Stimulated activated CD8-positive, alpha-beta memory T cell treated with anti-CD3 and anti-CD28 coated beads, Interleukin-7, amount 100 ng/mL, for 24 hours (primary cell): ENCODE data around the gene RIPOR2.

ENCODE experiments used
- DNase-seq: peaks from one replicate; pipeline ENCODE4 v3.0.0-alpha.2; 2020; ENCODE audit warnings: low read depth

RIPOR2 gene

GRCh38 chr6:24935366-24936152 is at the start of gene RIPOR2:
Gene RIPOR2 (minus strand): TSS chr6:24935960. CDS start chr6:24935898, 62 bp downstream.
- DNase-seq: no peak

- DNase-seq: no peak
Observed at GRCh38 chr6:24985323-24985722, 49.6 kb upstream of the RIPOR2 start.

- DNase-seq: no peak
Observed at GRCh38 chr6:24982231-24982630, 46.5 kb upstream of the RIPOR2 start.

- DNase-seq: no peak
Observed at GRCh38 chr6:24981386-24981760, 45.6 kb upstream of the RIPOR2 start.

GRCh38 chr6:24980507-24981385 is 45.0 kb upstream of the RIPOR2 start:
- DNase-seq: no peak

GRCh38 chr6:24979176-24979575 is 43.4 kb upstream of the RIPOR2 start:
- no peak for DNase-seq

- DNase-seq: no peak
Observed at GRCh38 chr6:24974182-24975171, 38.7 kb upstream of the RIPOR2 start.

- DNase-seq: no peak
Observed at GRCh38 chr6:24972311-24972958, 36.7 kb upstream of the RIPOR2 start.

- no peak for DNase-seq
Observed at GRCh38 chr6:24971067-24971466, 35.3 kb upstream of the RIPOR2 start.

GRCh38 chr6:24969343-24969860 is 33.6 kb upstream of the RIPOR2 start:
- DNase-seq: no peak

GRCh38 chr6:24968783-24969182 is 33.0 kb upstream of the RIPOR2 start:
- DNase-seq: no peak

- no peak for DNase-seq
Observed at GRCh38 chr6:24967211-24967610, 31.5 kb upstream of the RIPOR2 start.

- no peak for DNase-seq
Observed at GRCh38 chr6:24966381-24966780, 30.6 kb upstream of the RIPOR2 start.

- no peak for DNase-seq
Observed at GRCh38 chr6:24963887-24964570, 28.3 kb upstream of the RIPOR2 start.

- DNase-seq: no peak
Observed at GRCh38 chr6:24963339-24963738, 27.6 kb upstream of the RIPOR2 start.

- no peak for DNase-seq
Observed at GRCh38 chr6:24961852-24962251, 26.1 kb upstream of the RIPOR2 start.

- DNase-seq: no peak
Observed at GRCh38 chr6:24960991-24961475, 25.3 kb upstream of the RIPOR2 start.

GRCh38 chr6:24959319-24959718 is 23.6 kb upstream of the RIPOR2 start:
- no peak for DNase-seq

GRCh38 chr6:24957199-24957598 is 21.4 kb upstream of the RIPOR2 start:
- DNase-seq: no peak

GRCh38 chr6:24953726-24954125 is 18.0 kb upstream of the RIPOR2 start:
- DNase-seq: no peak
